CD4-positive, alpha-beta T cell treated with Interleukin-6 at 100 ng/mL for 8 hours (primary cell): ENCODE data around the gene PBX3.

Source experiments
- DNase-seq: peaks from one replicate; pipeline ENCODE4 v3.0.0-alpha.2; 2020; ENCODE audit warnings: mixed read lengths, low spot score

PBX3 gene

DNA sequence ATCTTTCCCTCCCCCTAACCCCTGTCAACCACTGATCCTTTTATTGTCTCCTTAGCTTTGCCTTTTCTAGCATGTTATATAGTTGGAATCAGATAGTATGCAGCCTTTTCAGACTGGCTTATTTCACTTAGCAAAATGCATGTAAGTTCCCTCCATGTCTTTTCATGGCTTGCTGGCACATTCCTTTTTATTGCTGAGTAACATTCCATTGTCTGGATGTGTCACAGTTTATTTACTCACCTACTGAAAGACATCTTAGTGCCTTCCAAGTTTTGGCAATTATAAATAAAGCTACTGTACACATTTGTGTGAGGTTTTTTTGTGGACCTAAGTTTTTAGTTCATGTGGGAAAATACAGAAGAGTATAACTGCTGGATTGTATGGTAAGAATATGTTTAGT lies 230.1 kb downstream of the PBX3 start:
- DNase-seq = no peak

DNA sequence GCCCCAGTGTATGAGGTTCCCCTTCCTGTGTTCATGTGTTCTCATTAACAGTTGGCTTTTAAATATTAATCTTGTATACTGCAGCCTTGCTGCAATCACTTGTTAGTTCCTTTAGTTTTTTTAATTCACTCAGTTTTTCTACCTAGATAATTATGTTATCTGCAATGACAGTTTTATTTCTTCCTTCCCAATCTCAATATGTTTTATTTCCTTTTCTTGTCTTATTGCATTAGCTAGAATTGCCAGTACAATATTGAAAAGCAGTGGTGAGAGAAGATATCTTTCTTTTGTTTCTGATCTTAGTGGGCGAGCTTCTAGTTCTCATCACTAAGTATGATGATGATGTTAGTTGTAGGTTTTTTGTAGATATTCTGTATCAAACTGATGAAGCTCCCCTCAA lies 232.2 kb downstream of the PBX3 start:
- no peak for DNase-seq

DNA sequence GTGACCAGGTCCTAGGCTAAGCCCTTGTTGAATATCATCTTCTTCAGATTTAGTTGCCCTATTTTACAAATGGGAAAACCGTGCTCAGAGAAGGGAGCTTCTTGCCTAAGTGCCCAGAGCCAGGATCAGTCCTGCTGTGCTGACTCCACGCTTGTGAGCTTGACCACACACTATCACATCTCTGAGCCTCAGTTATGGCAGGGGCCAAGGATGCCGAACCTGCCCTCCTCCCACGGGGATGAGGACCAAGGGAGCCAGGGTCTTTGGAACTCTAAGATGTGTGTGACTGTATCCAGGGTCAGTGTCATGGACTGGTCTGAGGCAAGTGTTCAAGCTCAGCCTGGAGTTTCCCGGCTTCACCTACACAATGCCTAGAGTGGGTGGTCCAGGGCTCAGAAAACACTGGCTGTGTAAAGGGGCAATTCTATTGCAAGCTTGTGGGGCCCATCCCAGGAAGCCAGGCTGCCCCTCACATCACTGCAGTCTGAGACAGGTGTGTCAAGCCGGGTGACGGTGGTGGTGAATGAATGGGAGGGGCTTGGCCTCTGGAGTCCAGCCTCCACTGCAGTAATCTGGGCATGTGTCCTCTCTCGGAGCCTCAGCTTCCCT lies 235.7 kb downstream of the PBX3 start:
- DNase-seq = no peak

GRCh38 chr9:125983681-125984080 lies 236.5 kb downstream of the PBX3 start:
- no peak for DNase-seq

DNA sequence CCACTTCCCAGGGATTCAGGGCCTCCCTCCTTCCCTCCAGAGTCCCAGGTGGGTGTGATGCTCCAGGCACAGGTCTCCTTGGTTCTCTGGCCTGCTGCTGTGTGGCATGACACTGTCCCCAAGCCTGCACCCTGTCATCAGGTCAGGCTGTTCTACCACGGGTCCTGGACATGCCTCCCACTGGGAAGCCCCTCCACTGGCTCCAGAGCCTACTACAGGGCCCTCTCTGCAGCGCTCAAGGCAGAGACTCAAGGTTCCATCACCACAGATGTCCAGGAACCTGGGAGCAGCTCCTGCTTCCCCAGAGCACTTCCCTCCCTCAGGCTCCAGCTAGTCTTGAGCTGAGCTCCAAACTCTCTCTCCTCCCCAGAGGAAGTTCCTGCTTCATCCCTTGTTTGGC lies 237.3 kb downstream of the PBX3 start:
- DNase-seq = no peak

- no peak for DNase-seq
Measured at GRCh38 chr9:125985142-125985997, 238.2 kb downstream of the PBX3 start.

DNA sequence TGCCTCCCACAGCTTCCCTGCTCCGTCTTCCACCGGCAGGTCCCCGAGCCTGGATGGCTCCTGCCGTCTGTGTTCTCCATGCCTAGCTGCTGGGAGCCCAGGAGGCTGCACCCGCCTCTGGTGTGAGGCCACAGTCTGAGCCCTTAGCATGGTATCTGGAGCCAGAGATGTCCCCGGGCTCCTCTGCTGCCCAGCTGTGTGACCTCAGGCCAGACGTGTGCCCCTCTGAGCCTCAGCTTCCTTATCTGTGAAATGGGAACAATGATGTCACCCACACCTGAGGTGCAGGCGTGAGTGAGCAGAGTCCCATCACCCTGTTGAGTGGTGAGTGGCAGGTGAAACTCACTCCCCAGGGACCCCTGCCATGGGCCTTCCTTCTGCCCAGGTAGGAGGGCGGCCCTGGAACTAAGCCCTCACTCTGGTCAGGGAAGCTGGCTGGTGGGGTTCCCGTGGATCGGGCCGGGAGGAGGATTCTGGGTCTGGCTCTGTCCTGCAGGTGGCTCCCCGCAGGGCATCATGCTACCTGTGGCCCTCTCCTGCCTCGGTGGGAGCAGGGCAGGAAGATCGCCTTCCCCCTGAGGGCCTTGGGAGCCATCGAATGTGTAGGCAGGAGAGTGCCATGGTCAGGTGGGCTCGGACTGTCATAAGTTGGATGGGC lies 239.0 kb downstream of the PBX3 start:
- no peak for DNase-seq

GRCh38 chr9:125986966-125987365 lies 239.8 kb downstream of the PBX3 start:
- DNase-seq = no peak

- DNase-seq = no peak
Measured at GRCh38 chr9:125987420-125987819, 240.2 kb downstream of the PBX3 start.

DNA sequence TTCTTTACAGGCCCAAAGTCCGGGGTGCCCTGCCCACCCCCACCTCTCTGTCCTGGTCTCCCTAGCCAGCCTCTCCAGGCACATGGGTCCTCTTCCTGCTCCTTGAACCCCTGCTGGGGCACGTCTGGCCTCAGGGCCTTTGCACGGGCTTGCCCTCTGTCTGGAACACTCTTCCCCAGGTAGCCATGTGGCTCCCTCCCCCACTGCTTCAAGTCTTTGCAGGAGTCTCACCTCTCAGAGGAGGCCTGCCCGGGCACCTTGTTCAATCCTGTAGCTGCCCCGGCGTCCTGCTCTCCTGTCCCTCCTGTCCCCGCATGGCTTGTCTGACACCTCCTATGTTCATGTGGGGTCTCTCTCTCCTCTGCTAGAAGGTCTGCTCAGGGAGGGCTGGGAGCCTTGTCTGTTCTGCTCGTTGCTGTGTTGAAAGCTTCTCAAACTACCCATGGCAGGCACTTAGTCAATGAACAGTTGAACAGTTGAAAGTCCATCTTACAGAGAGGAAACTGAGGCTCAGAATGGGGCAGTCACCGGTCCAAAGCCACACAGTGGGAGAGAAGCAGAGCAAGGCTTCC lies 241.4 kb downstream of the PBX3 start:
- no peak for DNase-seq

- no peak for DNase-seq
Measured at GRCh38 chr9:125989090-125989501, 241.9 kb downstream of the PBX3 start.

DNA sequence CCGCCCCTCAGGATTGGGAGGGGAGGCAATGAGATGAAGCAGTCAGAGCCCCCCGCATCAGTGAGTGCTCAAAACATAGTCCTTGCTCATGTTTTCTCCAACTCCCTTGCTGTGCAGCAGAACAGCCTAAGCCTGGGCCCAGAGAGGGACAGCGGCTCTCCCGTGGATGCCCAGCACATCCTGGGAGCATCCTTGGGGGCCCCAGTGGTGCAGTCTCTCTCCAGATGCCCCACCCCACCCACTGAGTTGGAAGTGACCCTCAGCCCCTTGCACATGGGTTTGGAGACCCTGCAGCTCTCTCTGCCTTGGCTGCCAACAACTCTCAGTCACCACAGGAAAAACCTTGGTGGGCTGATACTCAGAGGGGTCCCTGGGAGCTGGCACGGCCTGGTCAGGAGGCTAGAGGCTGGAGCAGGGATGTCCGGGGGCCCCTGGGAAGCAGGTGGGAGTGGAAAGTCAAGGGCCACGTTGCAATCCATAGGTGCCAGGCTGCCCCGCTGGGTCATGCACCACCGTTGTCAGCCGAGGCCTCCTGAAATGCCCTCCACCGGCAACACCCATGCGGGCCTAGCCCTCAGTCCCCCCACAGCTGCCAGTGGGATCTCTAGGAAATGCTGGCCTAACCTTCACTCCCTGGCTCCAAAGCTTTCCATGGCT lies 242.5 kb downstream of the PBX3 start:
- DNase-seq = no peak

DNA sequence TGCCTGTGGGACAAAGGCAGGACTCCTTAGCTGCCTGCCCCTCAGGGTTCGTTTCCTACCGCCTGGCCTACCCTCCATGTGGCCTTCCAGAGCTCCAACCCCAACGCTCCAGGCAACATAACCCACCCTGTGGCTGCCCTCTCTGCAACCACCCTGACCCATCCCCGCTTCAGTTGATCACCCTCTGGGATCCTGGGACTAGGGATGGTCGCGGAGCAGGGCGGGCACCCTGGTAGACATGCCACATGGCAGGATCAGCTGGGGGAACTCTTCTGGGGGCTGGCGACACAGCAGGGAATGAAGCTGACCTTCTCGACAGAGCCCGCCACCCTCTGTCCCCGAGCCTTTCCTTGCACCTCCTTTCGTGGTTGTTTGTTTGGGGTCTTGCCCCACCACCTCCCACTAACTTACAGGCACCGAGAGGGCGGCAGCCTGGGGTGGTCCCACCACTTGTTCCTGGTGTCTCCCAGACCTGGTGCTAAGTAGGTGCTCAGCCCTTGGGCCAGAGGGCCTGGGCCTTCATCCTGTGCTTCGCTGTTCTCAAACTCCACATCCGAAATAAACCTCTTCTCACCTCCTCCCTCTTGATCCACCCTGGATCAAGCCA lies 243.1 kb downstream of the PBX3 start:
- no peak for DNase-seq

DNA sequence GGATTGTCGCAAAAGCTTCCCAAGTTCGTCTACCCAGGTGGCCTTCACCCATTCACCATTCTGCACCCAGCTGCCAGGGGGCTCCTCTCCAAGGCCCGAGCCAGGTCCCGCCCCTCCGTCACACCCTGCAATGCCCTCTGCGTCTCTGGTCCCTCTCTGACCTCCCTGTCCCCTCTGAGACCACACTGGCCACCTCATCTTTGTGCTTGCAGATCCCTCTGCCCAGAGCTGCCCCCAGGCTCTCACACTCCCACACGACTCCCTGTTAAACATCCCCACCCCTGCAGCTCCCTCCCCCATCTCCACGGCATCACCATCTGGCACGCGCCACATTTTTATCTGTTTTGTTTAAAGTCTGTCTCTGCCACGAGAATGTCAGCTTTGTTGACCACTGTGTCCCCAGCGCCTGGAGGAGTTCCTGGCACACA lies 243.6 kb downstream of the PBX3 start:
- no peak for DNase-seq

- no peak for DNase-seq
Measured at GRCh38 chr9:125991886-125992529, 244.8 kb downstream of the PBX3 start.

DNA sequence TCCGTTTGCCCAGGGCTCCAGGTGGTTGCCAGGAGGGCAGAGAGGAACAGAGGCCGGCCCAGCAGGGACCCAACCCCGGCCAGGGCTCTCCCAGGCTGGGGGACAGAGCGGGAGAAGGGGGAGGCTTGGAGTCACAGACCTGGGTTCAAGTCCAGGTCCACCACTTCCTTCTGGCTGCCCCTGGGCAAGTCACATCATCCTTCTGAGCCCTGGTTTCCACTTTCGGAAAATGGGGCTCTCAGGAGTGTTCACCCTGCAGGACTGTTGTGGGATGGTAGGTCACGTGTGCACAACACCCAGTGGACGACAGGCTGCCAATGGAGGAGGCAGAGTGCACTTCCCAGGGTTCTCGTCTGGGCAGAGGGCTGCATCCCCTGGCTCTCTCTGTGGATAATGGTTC lies 245.4 kb downstream of the PBX3 start:
- no peak for DNase-seq

DNA sequence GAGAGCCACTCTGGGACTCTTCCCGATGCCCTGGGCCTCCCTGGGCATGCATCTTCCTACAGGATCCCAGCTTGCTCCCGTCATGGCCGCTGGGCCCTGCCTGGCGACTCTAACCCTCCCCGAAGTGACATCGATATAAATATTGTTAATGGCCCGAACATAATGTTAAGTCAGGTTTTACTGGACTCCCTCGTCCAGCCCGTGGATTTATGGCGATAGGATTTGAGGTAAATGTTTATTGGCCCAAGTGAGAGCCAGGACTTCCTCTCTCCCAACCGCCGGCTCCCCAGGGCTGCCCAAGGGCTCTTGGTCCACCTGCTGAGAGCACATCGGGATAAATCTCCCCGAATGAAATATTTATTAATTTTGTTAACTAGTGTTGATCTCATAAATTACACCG lies 246.3 kb downstream of the PBX3 start:
- no peak for DNase-seq

- no peak for DNase-seq
Measured at GRCh38 chr9:125994066-125994943, 247.1 kb downstream of the PBX3 start.

DNA sequence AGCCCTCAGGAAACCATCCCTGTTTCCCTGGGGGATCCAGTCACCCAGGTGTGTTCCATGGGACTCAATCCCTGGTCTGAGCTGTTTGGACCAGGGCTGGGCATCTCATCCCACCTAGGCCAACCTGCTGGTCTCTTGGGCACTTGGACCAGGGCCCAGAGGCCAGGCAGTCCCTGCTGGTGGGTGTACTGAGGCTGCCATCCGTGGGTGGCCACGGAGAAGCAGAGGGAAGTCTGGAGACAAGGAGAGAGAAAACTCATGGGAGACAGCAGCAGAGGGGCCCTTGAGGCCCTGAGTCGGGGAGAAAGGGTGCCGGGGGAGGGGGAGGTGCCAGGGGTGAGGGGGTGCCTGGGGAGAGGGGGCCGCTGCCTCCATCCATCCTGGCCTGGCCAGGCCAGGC lies 247.8 kb downstream of the PBX3 start:
- no peak for DNase-seq

DNA sequence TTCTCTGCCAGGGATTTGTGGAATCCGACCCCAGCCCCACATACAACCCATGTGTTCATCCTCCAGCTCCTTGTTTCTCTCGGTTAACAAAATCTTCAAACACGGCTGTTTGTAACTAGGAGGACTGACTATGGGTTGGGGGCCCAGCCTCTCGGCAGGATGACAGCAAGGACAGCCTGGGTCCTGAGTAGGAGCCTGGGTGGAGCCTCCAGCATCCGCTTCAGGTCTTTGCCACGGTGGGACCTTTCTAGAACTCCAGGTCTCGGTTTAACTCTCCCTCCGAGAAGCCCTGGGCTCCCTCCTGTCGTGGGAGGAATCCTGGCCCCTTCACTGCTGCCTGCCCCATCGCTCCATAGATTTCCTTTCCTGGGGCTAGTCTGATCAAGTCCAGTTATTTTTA lies 248.5 kb downstream of the PBX3 start:
- DNase-seq = no peak
